Breast epithelium (tissue), 4 donors: ENCODE measurements around the gene GRHL1. TPM values are rescaled to one million over a fixed set of nuclear protein-coding genes. Genes with fewer than 3 reads are reported as not detected.

Experiments used
- DNase-seq, 2 donors: peaks; one replicate each; pipeline ENCODE4 v3.0.0-alpha.2; 2019; ENCODE audit warnings: low spot score in 2 of 2
- H3K27ac ChIP-seq, 2 donors: fragments of 200-600 bp; sonication (generic) in 1 of 2; one replicate each; pipeline ENCODE4 v1.5.1; 2016 to 2019; ENCODE audit warnings: mild to moderate bottlenecking in 1 of 2
- H3K27me3 ChIP-seq, 2 donors: fragments of 200-600 bp; sonication (generic) in 1 of 2; one replicate each; pipeline versions ENCODE4 v1.5.1 to v1.6.0; 2017 to 2019; ENCODE audit warnings: control low read depth in 1 of 2, mild to moderate bottlenecking in 1 of 2
- H3K36me3 ChIP-seq: fragments of 200-600 bp; one replicate; pipeline ENCODE4 v1.5.1; 2019
- H3K4me1 ChIP-seq, 2 donors: fragments of 200-600 bp; sonication (generic); one replicate each; pipeline ENCODE4 v1.5.1; 2016 to 2019; ENCODE audit warnings: control low read depth in 1 of 2
- H3K4me3 ChIP-seq, 3 donors: fragments of 200-600 bp; sonication (generic); 1 replicate in 2 of 3; 2 replicates in 1 of 3; pipeline ENCODE4 v1.5.1; 2016 to 2019; ENCODE audit warnings: mild to moderate bottlenecking in 3 of 3, moderate library complexity in 2 of 3
- H3K9me3 ChIP-seq, 2 donors: fragments of 200-600 bp; sonication (generic) in 1 of 2; one replicate each; pipeline ENCODE4 v1.5.1; 2016 to 2019; ENCODE audit warnings: control low read depth in 1 of 2
- CTCF ChIP-seq, 3 donors: fragments of 450-650 bp; IDR thresholded peaks; one replicate each; pipeline ENCODE4 v1.5.1; 2016 to 2017; ENCODE audit warnings: antibody characterized with exemption in 3 of 3, mild to moderate bottlenecking in 3 of 3, moderate library complexity in 3 of 3
- POLR2A ChIP-seq: fragments of 450-650 bp; IDR thresholded peaks from one replicate; pipeline ENCODE4 v1.6.1; 2016; ENCODE audit warnings: antibody characterized with exemption, mild to moderate bottlenecking, moderate library complexity
- POLR2AphosphoS5 ChIP-seq, 3 donors: sonication (generic); formaldehyde crosslinking; IDR thresholded peaks; one replicate each; pipeline ENCODE4 v1.6.1; 2017; ENCODE audit warnings: antibody characterized with exemption in 3 of 3
- intact Hi-C: fragments of 100-400 bp; cut with DNase I; formaldehyde crosslinking; loops from one replicate; pipeline ENCODE4 v1.15.1; 2023; ENCODE audit warnings: low total_unique reads
- total RNA-seq, 3 donors: library from RNA; depleted of rRNA; stranded (reverse); fragments of >200 nt; gene quantifications; one replicate each; pipeline ENCODE4 v1.1.0, GENCODE V29; 2016

Gene GRHL1
- total RNA-seq, 3 donors from 2014 or later: 2.1 to 86.3 (median 40.0) TPM

GRCh38 chr2:9992427-9993187 lies 41.1 kb downstream of the GRHL1 start:
- DNase-seq: no peak
- Histone ChIP-seq H3K4me3 (no peak overlapping the region), H3K9me3 (no peaks in the 10 kb centered on the region), H3K36me3 (no peaks in the 10 kb centered on the region), H3K27ac (peak overlapping the region in 1 of 2 donors; percentile 7), H3K4me1 (peaks cover 0 to 5% of the 10 kb centered on the region in 2 donors), H3K27me3 (no peaks in the 10 kb centered on the region)
- TF ChIP-seq POLR2AphosphoS5 (IDR thresholded peaks at IDR 0.05) (no peak), POLR2A (no peak), CTCF (IDR thresholded peaks at IDR 0.05) (no peak)
- intact Hi-C loops: no loop called here

DNA sequence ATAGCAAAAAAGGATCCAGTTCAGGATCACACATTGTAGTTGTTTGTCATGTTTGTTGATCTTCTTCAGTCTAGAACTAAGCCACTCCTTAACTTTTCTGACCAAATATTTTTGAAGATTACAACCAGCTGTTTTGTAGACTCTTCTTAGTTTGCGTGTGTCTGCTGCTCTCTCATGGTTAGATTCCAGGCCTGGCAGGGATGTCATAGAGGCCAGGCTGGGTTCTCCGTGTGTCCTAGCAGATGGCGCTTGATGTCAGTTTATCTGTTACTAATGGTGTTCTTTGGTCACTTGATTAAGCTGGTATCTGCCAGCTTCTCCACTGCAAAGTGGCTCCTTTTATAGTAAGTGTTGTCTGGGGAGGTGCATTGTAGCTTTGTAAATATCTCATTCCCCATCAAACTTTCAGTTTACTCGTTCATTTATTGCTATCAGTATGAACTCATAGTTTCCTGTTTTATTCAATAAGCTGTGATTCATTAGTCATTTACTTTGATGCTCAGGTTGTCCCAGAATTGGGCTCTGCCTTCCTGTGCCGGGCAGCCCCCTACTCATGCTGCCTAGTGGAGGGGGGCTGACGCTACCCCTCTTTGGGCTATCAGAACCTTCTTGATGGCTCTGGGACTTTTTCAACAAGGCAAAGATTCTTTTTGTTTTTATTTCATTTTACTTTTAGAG lies 42.1 kb downstream of the GRHL1 start:
- intact Hi-C loops: no loop called here
- TF ChIP-seq POLR2A (no peak), POLR2AphosphoS5 (IDR thresholded peaks at IDR 0.05) (no peak), CTCF (IDR thresholded peaks at IDR 0.05) (no peak)
- H3K27ac ChIP-seq: peak overlapping the region; percentile 7 to 50

DNA sequence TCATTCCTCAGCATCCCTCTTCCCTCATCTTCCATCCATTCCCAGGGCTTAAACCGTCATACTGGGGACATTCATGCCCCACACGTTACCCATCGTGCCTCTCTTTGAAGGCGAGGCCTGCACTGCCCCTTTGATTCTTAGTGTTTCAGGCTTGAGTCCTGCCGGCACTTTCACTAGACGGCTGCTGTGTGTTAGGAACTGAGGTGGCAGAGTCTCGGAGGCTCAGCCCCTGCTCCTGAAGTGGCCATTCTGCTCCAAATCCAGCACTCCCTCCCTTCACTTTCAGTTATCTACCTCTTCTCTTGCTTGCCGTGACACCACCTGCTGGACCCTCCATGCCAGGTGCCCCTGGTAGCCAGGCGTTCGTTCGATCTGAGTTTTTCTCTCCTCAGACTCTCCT lies 43.0 kb downstream of the GRHL1 start:
- Histone ChIP-seq H3K4me1 (peaks cover 0 to 5% of the 10 kb centered on the region in 2 donors), H3K27ac (no peak overlapping the region), H3K27me3 (no peaks in the 10 kb centered on the region), H3K4me3 (no peak overlapping the region), H3K9me3 (no peaks in the 10 kb centered on the region), H3K36me3 (no peaks in the 10 kb centered on the region)
- intact Hi-C loops: no loop called here
- TF ChIP-seq CTCF (IDR thresholded peaks at IDR 0.05) (no peak), POLR2A (no peak), POLR2AphosphoS5 (IDR thresholded peaks at IDR 0.05) (no peak)
- peak in 1 of 2 donors; percentile 11 for DNase-seq

More for the DNA sequence above, 42.1 kb downstream of the GRHL1 start:
- H3K27me3 ChIP-seq: no peaks in the 10 kb centered on the region
- no peak overlapping the region for H3K4me3 ChIP-seq
- H3K4me1 ChIP-seq: peaks cover 0 to 5% of the 10 kb centered on the region in 2 donors
- H3K9me3 ChIP-seq: no peaks in the 10 kb centered on the region
- no peak for DNase-seq
- H3K36me3 ChIP-seq: no peaks in the 10 kb centered on the region

DNA sequence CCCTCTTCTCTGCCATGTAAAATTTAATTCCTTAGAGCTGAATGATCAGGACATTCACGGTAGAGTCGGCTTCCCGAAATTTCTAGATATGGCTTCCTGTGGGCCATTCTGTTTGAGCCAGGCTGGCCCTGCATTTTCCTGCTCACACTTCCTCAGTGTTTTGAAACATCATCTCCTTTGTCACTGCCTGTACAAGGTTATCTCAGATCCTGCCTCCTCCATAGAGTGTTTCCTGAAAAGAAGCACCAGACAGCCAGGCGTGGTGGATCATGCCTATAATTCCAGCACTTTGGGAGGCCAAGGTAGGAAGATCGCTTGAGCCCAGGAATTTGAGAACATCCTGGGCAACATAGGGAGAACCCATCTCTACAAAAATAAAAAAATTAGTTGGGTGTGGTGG lies 43.6 kb downstream of the GRHL1 start:
- no peaks in the 10 kb centered on the region for H3K36me3 ChIP-seq
- no peak overlapping the region for H3K27ac ChIP-seq
- H3K4me1 ChIP-seq: peaks cover 0 to 5% of the 10 kb centered on the region in 2 donors
- no peak for DNase-seq
- no peaks in the 10 kb centered on the region for H3K9me3 ChIP-seq
- H3K4me3 ChIP-seq: no peak overlapping the region
- no peaks in the 10 kb centered on the region for H3K27me3 ChIP-seq
- TF ChIP-seq CTCF (IDR thresholded peaks at IDR 0.05) (no peak), POLR2A (no peak), POLR2AphosphoS5 (IDR thresholded peaks at IDR 0.05) (no peak)
- intact Hi-C loops: no loop called here

DNA sequence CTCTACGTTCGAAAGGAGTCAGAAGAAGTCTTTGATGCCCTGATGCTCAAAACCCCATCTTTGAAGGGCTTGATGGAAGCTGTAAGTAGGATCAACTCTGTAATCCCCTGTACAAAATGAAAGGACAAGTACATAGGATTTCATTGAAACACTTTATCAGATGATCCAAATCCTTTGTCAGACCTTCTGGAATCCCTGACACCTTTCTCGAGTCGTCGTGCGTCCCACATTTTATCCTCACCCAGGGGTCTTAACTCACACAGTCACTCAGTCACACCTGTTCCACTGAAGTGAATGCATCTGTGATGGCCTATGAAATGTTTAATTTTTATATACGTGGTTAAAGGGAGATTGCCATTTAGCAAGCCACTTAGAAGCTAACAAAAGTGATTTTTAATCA lies 44.8 kb downstream of the GRHL1 start:
- H3K27ac ChIP-seq: no peak overlapping the region
- H3K4me1 ChIP-seq: peaks cover 0 to 5% of the 10 kb centered on the region in 2 donors
- DNase-seq: no peak
- TF ChIP-seq POLR2A (no peak), POLR2AphosphoS5 (IDR thresholded peaks at IDR 0.05) (no peak), CTCF (IDR thresholded peaks at IDR 0.05) (no peak)
- H3K9me3 ChIP-seq: no peaks in the 10 kb centered on the region
- no peak overlapping the region for H3K4me3 ChIP-seq
- no peaks in the 10 kb centered on the region for H3K27me3 ChIP-seq
- no peaks in the 10 kb centered on the region for H3K36me3 ChIP-seq
- intact Hi-C loops: no loop called here
